ENCODE results near the gene SST. TPM values are rescaled to one million over a fixed set of nuclear protein-coding genes. Genes with fewer than 3 reads are reported as not detected.

The SST gene
- total RNA-seq (not detected), polyA plus RNA-seq (ENCODE audit: insufficient read length in 6 of 6) (1 to 10 TPM in 2 of 6 donors, under 1 TPM in 4; 0.46 to 2.1 (median 0.65) TPM)
- long read RNA-seq, donor 1, partial matches to known transcripts: 0 of 2 reads
- long read RNA-seq, donor 1, other reads (novel, unspliced or antisense): 0 of 2 reads
- long read RNA-seq, donor 2, partial matches to known transcripts: 0 of 1 reads
- long read RNA-seq, donor 2, other reads (novel, unspliced or antisense): 0 of 1 reads
- long read RNA-seq, donor 3, partial matches to known transcripts: 0 of 1 reads
- long read RNA-seq, donor 3, other reads (novel, unspliced or antisense): 0 of 1 reads
- long read RNA-seq, donor 4: 0 reads
- long read RNA-seq, donor 5: 0 reads
- long read RNA-seq, donor 6, partial matches to known transcripts: 0 of 2 reads
- long read RNA-seq, donor 6, other reads (novel, unspliced or antisense): 0 of 2 reads
- long read RNA-seq, donor 7: 0 reads
- long read RNA-seq, donor 8: 0 reads
- long read RNA-seq, donor 9, partial matches to known transcripts: 0 of 1 reads
- long read RNA-seq, donor 9, other reads (novel, unspliced or antisense): 0 of 1 reads
- long read RNA-seq, donor 10: 0 reads
- long read RNA-seq, donor 11, transcript SST-201 (2 exons, 618 nt): major isoform, 150 of 182 reads
- long read RNA-seq, donor 11, partial matches to known transcripts: 32 of 182 reads
- long read RNA-seq, donor 11, other reads (novel, unspliced or antisense): 0 of 182 reads
- long read RNA-seq, donor 12: 0 reads

- no peak for TF ChIP-seq CTCF (IDR thresholded peaks at IDR 0.05)
- no peaks in the 10 kb centered on the region for H3K4me1 ChIP-seq
- ATAC-seq (peak; percentile 84), DNase-seq (peak; percentile 34 to 68 (median 52))
- H3K27ac ChIP-seq: no peak within 1 kb of the TSS
- no peaks in the 10 kb centered on the region for H3K9me3 ChIP-seq
- intact Hi-C loops (cut with DNase I): loop anchor here in 1 of 2 donors (10.0 kb wide), 1 partner anchor 445 kb away; no protein-coding TSS in a partner anchor
- no peaks in the 10 kb centered on the region for H3K36me3 ChIP-seq
- H3K4me3 ChIP-seq: no peak within 1 kb of the TSS
- peaks cover 18 to 73% of the 10 kb centered on the region in 2 donors for H3K27me3 ChIP-seq
These were observed at the start of gene SST for GRCh38 chr3:187669675-187670504. SST (minus strand) TSS chr3:187670394; CDS start chr3:187670291, 103 bp downstream.

GRCh38 chr3:187719628-187720336 lies 49.6 kb upstream of the SST start:
- intact Hi-C loops (cut with DNase I): no loop called here
- no peaks in the 10 kb centered on the region for H3K9me3 ChIP-seq
- H3K4me3 ChIP-seq: no peak overlapping the region
- ATAC-seq (peak; percentile 8), DNase-seq (peak in 1 of 4 donors; percentile 16)
- H3K27me3 ChIP-seq: no peaks in the 10 kb centered on the region
- peaks cover 3 to 50% of the 10 kb centered on the region in 2 donors for H3K36me3 ChIP-seq
- no peaks in the 10 kb centered on the region for H3K4me1 ChIP-seq
- H3K27ac ChIP-seq: no peak overlapping the region
- no peak for TF ChIP-seq CTCF (IDR thresholded peaks at IDR 0.05)

GRCh38 chr3:187718802-187719201 lies 48.6 kb upstream of the SST start:
- no peak for TF ChIP-seq CTCF (IDR thresholded peaks at IDR 0.05)
- Histone ChIP-seq H3K9me3 (no peaks in the 10 kb centered on the region), H3K36me3 (peaks cover 3 to 40% of the 10 kb centered on the region in 2 donors), H3K4me1 (peaks cover 0 to 3% of the 10 kb centered on the region in 2 donors), H3K27me3 (no peaks in the 10 kb centered on the region), H3K4me3 (no peak overlapping the region), H3K27ac (no peak overlapping the region)
- intact Hi-C loops (cut with DNase I): no loop called here
- DNase-seq (no peak), ATAC-seq (no peak)

GRCh38 chr3:187717572-187717971 lies 47.4 kb upstream of the SST start:
- no peak for TF ChIP-seq CTCF (IDR thresholded peaks at IDR 0.05)
- no peaks in the 10 kb centered on the region for H3K9me3 ChIP-seq
- no peak overlapping the region for H3K27ac ChIP-seq
- H3K27me3 ChIP-seq: no peaks in the 10 kb centered on the region
- H3K4me1 ChIP-seq: peaks cover 0 to 5% of the 10 kb centered on the region in 2 donors
- H3K36me3 ChIP-seq: peaks cover 0 to 28% of the 10 kb centered on the region in 2 donors
- DNase-seq (no peak), ATAC-seq (no peak)
- no peak overlapping the region for H3K4me3 ChIP-seq
- intact Hi-C loops (cut with DNase I): no loop called here
